HG02852 (cell line): Measurements from ENCODE around the gene SETD3.
"Not testable (repeated sequence)": the region's sequence is repeated elsewhere in the genome, so short reads cannot be mapped to it uniquely, and the experiment has no call there.

ENCODE experiments used
- ATAC-seq: cut with Tn5 transposase; IDR thresholded peaks from one replicate; pipeline ENCODE4 v1.9.1; 2021; ENCODE audit warnings: mild to moderate bottlenecking, moderate library complexity; ENCODE audit not compliant: unreplicated experiment

Gene SETD3

GRCh38 chr14:99363616-99364290 is 116.9 kb downstream of the SETD3 start:
- ATAC-seq = no peak

DNA sequence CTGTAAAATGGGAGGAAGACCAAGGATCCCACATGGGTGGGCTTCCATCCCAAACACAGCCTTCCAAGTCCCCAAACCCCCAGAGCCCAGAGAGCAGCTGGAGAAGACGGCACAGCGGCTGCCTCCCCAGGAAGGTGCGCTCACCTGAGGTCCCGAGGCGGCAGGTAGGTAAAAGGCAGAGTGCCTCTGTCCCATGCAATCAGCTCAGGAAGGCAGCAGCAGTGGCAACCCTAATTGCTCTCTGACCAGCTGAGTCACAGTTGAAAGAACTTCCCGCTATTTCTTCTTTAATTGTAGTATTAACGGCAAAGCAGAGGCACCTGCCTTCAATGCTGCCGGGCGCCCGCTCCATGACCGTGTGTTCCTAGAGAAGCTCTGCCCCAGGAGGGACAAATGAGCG is 117.6 kb downstream of the SETD3 start:
- no peak for ATAC-seq

DNA sequence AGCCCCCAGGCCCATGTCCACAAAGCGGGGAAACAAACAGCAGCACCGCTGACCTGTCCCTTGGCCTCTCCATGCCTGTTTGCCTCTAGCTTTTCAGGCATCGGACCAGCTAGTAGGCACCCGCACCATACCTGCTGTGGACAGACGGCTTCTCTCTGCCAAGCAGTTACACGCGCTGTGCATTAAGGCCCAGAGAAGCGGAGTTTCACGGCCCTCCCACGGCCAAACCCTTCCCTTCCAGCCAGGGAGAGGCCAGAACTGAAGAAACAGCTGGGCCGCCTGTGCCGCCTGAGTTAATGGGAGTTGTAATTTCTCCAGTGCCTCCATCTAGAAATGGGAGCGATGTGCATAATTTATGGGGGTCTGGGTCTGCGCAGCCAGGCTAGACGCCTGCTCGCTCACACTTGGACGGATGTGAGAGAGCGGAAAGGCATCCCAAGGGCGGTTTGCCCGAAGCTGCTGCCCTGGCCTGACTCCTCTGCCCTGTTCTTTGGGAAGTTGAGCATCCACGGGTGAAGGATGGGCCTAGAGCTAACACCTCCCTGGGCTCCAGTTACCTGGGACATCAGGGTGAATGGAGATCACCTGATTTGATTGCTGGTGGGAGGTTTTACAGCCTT is 119.0 kb downstream of the SETD3 start:
- ATAC-seq = no peak

GRCh38 chr14:99360774-99361595 is 119.7 kb downstream of the SETD3 start:
- ATAC-seq = no peak

GRCh38 chr14:99359906-99360305 is 120.8 kb downstream of the SETD3 start:
- ATAC-seq = no peak

GRCh38 chr14:99357916-99358390 is 122.7 kb downstream of the SETD3 start:
- ATAC-seq = no peak

DNA sequence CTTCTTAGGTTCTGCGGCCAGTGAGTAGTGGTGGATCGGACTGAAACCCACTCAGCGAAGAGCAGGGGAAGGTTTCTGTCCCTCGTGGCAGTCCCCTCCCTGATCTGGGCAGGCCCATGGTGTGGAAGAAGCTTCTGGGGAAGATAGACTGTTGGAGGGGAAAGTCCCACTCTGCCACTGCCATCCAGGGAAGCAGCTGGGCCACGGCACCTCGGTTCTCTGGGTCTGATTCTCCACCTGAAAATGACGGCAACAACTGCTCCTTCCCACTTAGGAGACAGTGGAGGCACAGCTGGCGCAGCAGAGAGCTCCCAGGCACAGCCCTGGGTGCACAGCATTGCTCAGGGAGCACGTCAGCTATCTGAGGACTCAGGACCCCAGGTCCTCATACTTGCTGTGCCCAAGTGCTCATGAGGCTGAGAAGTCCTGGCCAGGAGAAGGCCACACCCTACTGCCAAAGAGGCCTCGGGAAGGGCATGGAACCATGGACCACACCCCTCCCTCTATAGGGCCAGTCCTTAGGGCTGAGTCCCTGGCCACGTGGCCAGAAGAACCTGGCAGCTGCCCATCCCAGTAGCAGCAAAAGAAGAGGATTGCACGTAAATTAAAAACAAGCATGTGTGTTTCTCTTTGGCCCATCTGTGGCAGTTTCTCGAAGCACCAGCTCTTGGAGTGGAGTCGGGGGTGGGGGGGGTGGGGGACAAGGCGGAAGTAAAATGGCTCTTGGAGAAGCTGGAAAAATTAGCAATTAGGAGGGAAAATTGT is 123.3 kb downstream of the SETD3 start:
- no peak for ATAC-seq

DNA sequence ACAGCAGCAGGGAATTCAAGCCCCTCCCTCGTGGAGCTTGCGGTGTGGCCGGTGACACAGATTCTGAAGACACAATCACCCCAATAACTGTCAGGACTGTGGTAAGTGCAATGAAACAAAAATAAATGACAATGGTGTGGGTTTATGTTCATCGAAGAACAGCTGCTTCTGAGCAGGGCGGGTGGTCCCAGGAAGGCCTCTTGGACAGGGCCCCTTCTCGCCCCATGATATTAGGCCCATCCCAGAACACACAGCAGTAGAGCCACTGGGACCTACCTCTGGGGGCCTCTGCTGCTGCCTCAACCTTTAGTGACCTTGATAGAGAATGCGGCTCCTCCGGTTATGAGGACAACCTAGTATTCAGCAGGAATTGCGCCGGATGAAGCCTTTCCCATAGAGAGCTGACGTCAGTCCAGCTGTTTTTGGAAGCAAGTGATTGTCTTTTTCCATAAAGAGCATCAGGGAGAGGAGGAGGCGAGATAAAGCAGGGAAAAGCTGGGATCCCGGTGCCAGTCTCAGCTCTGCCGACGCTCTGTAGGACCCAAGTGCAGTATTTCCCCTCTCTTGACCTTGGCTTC is 124.5 kb downstream of the SETD3 start:
- ATAC-seq = no peak

DNA sequence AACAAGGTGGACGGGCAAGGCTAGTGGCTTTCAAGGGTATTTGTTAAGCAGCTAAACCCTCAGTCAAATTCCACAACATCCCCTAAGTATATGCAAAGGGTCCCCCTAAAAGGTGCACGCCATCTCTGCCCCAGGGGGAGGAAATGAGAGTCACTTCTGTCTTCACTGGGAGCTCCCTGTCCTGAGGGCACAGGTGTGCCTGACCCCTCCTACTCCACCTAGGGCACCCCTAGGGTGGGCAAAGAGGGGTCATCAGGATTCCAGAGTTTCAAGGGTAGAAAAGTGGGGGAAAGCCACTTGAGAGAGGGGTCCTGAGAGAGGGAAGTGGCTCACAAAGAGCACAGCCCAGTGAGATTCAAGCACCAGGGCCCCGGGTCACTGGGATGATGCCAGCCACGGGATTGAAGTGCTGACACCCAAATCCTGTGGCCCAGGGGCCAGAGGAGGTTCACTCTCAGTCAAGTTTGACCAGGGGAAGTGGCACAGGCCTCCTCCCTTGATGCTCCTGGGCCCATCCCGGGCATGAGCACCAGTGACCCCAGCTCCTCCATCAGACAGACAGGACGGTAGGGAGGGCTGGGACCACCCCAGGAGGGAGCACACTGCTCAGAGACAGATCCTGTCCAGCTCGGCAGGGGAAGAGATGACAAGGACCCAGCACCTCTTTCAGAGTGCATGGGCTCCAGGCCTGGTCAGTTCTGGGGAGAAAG is 126.3 kb downstream of the SETD3 start:
- ATAC-seq = no peak

DNA sequence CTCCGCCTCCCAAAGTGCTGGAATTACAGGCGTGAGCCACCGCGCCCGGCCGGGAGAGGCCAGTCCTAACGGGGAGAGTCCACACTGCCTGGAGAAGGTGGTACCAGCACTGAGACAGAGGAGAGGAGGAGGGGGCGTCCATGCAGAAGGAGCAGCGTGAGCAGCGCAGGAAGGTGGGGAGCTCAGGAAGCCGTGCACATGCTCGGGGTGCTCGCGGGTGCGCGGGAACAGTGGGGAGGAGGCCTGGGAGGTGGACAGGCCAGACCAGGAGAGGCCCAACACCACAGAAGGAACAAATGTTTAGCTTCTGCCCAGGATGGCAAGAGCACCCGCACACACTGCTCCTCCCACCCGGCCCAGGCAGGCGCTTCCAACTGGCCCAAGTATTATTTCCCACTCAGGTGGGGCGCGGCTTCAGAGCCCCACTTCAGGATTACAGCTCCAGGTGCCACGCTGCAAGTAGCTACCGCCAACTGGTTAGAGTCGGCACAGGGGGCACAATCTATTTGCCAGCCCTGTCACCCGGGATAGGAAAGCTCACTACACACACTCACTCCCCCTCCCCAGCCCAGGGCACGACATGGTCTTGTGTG is 127.9 kb downstream of the SETD3 start:
- no peak for ATAC-seq

DNA sequence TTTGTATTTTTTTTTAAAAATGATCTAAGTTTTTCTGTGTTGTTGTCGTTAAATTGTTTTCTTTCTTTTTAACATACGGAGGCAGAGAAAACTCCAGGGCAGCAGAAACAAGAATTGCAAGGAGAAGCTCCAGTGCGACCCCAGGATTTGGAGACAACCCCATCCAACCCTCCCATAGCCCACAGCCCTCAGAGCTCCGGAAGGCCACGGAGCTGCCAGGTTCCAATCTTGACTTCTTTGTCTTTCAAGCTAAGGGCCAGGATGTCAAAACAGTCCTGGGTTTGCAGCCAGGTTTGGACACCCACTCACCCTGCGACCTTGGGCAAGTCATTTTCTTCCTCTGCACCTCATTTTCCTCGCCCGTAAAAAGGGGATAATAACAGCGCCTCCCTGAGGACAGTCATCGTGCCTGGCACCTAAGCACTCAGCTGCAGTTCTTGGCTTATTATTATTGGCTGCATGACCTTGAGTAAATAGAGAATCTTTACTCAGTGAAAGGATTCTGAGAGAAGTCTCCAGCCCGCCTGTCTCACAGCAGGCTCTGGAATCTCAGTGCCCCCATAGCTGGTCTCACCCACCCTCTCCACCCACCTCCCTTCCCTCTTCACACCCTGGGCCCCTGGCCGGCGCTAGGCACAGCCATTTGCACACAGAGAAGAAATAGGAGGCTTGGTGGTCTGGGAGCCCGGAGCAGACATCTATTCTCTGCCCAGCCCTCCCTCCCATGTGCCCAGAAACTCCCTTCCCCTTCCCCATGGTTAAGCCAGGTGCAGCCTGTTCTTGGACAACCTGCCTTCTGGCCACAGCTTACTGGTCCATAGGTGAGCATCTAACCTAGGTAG is 129.3 kb downstream of the SETD3 start:
- no peak for ATAC-seq

DNA sequence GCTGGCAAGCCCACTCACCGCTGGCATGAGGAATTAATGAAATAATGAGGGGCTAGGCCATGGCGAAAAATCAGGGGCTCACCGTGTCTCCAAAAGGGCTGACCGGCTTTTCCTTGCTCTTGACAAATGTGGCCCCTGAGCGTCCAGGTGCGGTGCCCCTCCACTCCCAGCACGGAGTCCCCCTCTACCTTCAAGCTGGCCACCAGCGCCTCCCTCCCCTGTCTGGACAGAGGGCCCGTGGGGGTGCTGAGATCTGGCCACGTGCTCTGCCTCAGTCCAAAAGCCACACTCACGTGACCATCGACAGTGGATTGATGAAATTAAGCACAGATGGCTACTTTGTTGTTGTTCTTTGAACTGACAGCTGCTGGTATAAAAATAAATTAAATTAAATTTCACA is 129.9 kb downstream of the SETD3 start:
- no peak for ATAC-seq

DNA sequence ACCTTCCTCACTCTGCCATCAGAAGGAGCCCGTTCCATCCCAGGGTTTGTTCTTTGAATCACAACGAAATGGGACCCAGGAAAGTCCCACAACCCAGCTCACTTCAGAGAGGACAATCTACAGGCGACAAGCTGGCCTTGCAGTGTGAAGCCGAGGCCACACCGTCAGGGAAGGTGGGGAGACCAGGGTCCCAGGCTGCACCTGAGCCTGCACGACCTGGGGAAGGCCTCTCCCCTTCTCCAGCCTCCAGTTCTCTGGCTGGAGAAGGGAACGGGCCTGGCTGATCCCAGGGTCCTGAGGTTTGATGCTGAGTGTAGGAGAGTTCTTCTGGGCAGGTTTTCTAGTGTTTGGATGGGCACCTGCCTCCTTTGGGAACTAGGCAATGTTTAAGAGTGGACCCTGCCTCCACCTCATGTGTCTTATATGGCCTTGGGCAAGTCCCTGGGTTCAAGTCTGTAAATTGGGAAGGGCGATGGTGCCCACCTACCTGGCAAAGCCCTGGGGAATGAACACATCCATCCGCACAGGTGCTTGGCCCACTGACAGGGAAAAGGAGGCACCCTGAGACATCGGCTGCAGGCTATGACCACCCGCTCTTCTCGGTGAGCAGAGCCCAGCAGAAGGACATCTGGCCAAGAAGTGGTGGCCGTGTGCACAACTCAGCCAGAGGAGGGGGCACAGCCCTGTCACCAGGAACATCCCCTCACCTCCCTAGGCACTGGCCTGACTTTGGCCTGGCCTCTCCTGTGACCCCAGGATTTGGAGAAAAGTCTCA is 130.8 kb downstream of the SETD3 start:
- ATAC-seq = no peak

- no peak for ATAC-seq
Measured at GRCh38 chr14:99348816-99349614, 131.6 kb downstream of the SETD3 start.

- not testable (repeated sequence) for ATAC-seq
Measured at GRCh38 chr14:99348231-99348630, 132.4 kb downstream of the SETD3 start.
